Left ventricle myocardium inferior (tissue), 1 donor: ENCODE measurements around the gene FAM131C. TPM values are rescaled to one million over a fixed set of nuclear protein-coding genes. Genes with fewer than 3 reads are reported as not detected.
A peak's percentile ranks its signal among the peaks of the same experiment; 100 is the strongest.

Experiments used
- DNase-seq: peaks from one replicate; pipeline ENCODE4 v3.0.0-alpha.2; 2020
- H3K27ac ChIP-seq: fragments of 200-600 bp; replicated peaks from 2 replicates; pipeline ENCODE4 v1.8.0; 2021
- H3K27me3 ChIP-seq: fragments of 200-600 bp; 2 replicates; pipeline ENCODE4 v1.8.0; 2021; ENCODE audit warnings: low read depth
- H3K36me3 ChIP-seq: fragments of 200-600 bp; 2 replicates; pipeline ENCODE4 v1.8.0; 2021
- H3K4me1 ChIP-seq: fragments of 200-600 bp; 2 replicates; pipeline ENCODE4 v1.8.0; 2021
- H3K4me3 ChIP-seq: fragments of 200-600 bp; 2 replicates; pipeline ENCODE4 v1.8.0; 2021; ENCODE audit warnings: mild to moderate bottlenecking, moderate library complexity
- H3K9me3 ChIP-seq: fragments of 200-600 bp; replicated peaks from 2 replicates; pipeline ENCODE4 v1.8.0; 2021
- intact Hi-C: fragments of 100-400 bp; cut with micrococcal nuclease; formaldehyde crosslinking; loops from one replicate; pipeline ENCODE4 v1.11.0; 2022
- total RNA-seq: library from RNA; stranded (reverse); fragmentation: NEBNext Ultra II Directional; extraction: Animal tissue kit (Norgen Biotek cat#: 25700); gene quantifications from one replicate; pipeline ENCODE4 v1.2.1, GENCODE V29; 2021
- TF ChIP-seq, protein P1 (sequence below): fragments of 200-600 bp; IDR thresholded peaks from 2 replicates; pipeline ENCODE4 v1.8.0; 2021; ENCODE audit warnings: antibody characterized with exemption, mild to moderate bottlenecking, borderline replicate concordance
- donor health status: DM: no; HTN: yes; CAD: no; lungs with severe emphysema.

FAM131C gene
- total RNA-seq, 1 donor from 2014 or later = 5.4 TPM

DNA sequence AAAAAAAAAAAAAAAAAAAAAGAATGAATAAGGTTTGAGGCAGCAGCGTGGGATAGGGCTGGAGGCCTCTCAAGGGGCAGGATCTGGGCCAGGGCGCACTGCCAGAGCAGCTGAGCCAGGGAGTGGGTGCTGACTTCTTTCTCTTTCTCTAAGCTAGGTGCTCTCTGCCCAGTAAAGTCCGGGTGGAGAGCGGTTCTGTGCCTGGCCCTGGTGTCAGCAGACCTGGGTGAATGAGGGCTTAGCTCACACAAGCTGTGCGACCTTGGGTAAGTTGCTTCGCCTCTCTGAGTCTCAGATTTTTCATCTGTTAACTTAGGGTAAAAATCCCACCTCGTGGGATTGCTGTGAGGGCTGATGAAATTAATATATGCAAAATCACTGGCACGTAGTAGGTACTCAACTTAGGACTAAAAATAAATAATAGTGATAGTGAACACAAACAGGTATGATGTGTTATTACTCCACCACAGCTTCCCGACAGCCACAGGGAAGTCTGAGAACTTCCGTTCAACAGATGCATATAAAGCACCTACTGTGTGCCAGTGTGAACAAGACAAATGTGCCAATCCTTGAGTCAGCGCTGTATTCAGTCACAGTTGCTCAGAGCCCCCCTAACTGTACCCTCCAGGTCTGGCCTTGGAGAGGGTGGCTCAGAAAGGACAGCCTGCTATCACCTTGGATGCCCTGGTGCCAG is 2.0 kb upstream of the FAM131C start:
- intact Hi-C loops = loop anchor here (5.0 kb wide), 1 partner anchor 167 kb away; no protein-coding TSS in a partner anchor
- Histone ChIP-seq H3K4me3 (no peak overlapping the region), H3K36me3 (no peaks in the 10 kb centered on the region), H3K27me3 (peaks cover 16% of the 10 kb centered on the region), H3K27ac (no peak overlapping the region), H3K4me1 (peaks cover 50% of the 10 kb centered on the region), H3K9me3 (no peaks in the 10 kb centered on the region)
- TF ChIP-seq, protein P1, sequence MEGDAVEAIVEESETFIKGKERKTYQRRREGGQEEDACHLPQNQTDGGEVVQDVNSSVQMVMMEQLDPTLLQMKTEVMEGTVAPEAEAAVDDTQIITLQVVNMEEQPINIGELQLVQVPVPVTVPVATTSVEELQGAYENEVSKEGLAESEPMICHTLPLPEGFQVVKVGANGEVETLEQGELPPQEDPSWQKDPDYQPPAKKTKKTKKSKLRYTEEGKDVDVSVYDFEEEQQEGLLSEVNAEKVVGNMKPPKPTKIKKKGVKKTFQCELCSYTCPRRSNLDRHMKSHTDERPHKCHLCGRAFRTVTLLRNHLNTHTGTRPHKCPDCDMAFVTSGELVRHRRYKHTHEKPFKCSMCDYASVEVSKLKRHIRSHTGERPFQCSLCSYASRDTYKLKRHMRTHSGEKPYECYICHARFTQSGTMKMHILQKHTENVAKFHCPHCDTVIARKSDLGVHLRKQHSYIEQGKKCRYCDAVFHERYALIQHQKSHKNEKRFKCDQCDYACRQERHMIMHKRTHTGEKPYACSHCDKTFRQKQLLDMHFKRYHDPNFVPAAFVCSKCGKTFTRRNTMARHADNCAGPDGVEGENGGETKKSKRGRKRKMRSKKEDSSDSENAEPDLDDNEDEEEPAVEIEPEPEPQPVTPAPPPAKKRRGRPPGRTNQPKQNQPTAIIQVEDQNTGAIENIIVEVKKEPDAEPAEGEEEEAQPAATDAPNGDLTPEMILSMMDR = no peak
- peak; percentile 65 for DNase-seq

DNA sequence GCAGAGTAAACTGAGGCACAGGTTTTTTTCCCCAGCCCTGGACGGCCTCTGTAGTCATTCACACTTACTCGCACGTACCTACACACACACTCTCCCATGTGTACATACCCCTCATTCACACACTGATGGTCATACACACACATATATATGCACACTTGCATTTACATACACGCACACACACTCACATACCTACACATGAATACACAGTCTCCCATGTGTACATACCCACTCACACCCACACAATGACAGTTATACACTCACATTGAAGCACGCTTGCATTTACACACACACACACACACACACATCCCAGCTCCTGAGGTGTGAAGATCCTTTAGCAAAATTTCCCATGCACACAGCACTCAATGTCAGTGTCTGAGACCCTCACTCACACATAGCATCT is 766 bp upstream of the FAM131C start:
- H3K4me3 ChIP-seq = no peak overlapping the region
- no peaks in the 10 kb centered on the region for H3K36me3 ChIP-seq
- no peak for DNase-seq
- peaks cover 45% of the 10 kb centered on the region for H3K4me1 ChIP-seq
- TF ChIP-seq, protein P1 = no peak
- H3K27ac ChIP-seq = no peak overlapping the region
- H3K27me3 ChIP-seq = peaks cover 16% of the 10 kb centered on the region
- intact Hi-C loops = no loop called here
- no peaks in the 10 kb centered on the region for H3K9me3 ChIP-seq

DNA sequence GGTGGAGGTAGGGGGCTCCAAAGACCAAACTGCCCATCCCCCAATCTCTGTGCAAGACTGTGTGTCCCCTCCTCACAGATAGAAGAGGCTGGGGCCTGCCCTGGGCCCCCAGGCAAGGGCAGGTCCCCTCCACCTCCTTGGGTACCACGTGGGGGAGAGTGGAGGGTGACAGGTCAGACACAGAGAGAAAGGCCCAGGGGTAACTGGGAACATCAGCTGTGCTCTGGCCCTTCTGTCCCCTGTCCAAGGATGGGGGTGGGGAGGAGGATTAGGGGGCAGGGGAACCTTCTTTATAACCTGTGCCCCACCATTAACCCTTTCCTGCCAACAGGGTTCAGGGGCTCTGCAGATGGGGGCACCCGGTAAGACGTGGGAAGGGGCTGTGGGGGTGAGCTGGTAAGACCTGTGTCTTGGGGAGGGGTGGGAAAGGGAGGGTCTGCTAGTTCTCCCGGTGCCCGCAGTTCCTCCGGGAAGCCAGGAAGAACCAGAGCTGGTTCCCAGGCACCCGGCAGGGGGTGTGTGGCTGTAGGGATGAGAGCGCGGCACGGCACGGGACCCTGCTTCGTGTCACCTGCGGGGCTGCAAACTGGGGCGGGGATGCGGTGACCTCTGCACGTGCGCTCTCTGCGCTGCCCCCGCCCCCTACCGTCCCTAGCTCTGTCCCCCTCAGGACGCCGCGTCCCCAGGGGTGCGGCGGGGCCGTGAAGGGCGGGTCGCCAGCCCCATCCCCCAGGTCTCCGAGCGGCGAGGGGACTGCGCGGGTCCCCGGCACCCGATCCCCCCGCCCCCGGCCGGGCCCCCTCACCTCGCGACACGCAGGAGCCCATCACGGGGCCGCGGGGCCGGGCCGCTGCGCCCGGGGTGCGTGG is 601 bp downstream of the FAM131C start:
- peak overlapping the region; percentile 67 for H3K4me3 ChIP-seq
- intact Hi-C loops = no loop called here
- no peaks in the 10 kb centered on the region for H3K36me3 ChIP-seq
- H3K27me3 ChIP-seq = peaks cover 16% of the 10 kb centered on the region
- H3K27ac ChIP-seq = no peak overlapping the region
- H3K4me1 ChIP-seq = peaks cover 55% of the 10 kb centered on the region
- TF ChIP-seq, protein P1 = no peak
- H3K9me3 ChIP-seq = no peaks in the 10 kb centered on the region
- no peak for DNase-seq

DNA sequence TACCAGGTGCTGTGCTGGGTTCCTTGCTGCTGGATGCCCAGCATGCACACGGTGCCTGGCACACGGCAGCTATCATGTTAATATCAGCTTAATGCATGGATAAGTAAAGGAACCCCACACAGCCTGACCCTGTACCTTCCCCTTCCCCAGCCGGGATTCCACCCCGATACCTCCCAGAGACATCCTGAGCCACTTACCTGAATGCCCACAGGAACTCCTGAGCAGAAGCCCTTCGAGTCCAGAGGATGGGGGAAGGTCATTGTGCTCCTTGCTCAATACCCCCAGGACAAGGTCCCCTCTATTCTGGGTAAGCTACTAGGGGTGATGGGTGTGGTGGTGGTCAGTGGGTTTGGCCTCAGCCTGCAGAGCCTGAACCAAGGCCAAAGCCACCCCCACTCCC is 1.4 kb downstream of the FAM131C start:
- H3K4me1 ChIP-seq = peaks cover 61% of the 10 kb centered on the region
- H3K27ac ChIP-seq = no peak overlapping the region
- intact Hi-C loops = no loop called here
- H3K4me3 ChIP-seq = no peak overlapping the region
- TF ChIP-seq, protein P1 = no peak
- H3K36me3 ChIP-seq = no peaks in the 10 kb centered on the region
- no peaks in the 10 kb centered on the region for H3K9me3 ChIP-seq
- no peak for DNase-seq
- peaks cover 16% of the 10 kb centered on the region for H3K27me3 ChIP-seq

DNA sequence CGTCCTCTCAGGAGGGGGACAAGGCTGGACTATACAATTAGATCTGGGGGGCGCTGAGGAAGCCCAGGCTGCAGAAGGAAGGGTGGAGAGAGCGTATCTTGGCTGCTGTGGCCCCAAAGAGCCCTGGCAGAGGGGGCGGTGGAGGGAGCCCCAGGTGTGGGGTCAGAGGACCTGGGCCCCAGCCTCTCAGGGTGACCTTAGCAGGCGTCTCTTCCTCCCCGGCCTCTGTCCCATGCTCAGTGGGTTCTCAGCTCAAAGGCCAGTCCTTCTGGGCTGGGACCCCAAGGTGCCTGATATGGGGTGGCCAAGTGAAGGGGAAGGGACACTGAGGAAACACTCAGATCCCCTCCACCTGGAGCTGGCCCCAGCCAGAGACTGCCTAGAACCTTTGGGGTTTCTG is 1.8 kb downstream of the FAM131C start:
- no peaks in the 10 kb centered on the region for H3K36me3 ChIP-seq
- no peak overlapping the region for H3K4me3 ChIP-seq
- intact Hi-C loops = no loop called here
- H3K27me3 ChIP-seq = peaks cover 16% of the 10 kb centered on the region
- TF ChIP-seq, protein P1 = no peak
- no peaks in the 10 kb centered on the region for H3K9me3 ChIP-seq
- H3K4me1 ChIP-seq = peaks cover 61% of the 10 kb centered on the region
- H3K27ac ChIP-seq = no peak overlapping the region
- no peak for DNase-seq
